ENCODE results near the gene KRTAP12-3. TPM values are rescaled to one million over a fixed set of nuclear protein-coding genes. Genes with fewer than 3 reads are reported as not detected.
"Not testable (repeated sequence)": the region's sequence is repeated elsewhere in the genome, so short reads cannot be mapped to it uniquely, and the experiment has no call there.

KRTAP12-3 gene
- total and polyA plus RNA-seq, 10 donors: not detected

DNA sequence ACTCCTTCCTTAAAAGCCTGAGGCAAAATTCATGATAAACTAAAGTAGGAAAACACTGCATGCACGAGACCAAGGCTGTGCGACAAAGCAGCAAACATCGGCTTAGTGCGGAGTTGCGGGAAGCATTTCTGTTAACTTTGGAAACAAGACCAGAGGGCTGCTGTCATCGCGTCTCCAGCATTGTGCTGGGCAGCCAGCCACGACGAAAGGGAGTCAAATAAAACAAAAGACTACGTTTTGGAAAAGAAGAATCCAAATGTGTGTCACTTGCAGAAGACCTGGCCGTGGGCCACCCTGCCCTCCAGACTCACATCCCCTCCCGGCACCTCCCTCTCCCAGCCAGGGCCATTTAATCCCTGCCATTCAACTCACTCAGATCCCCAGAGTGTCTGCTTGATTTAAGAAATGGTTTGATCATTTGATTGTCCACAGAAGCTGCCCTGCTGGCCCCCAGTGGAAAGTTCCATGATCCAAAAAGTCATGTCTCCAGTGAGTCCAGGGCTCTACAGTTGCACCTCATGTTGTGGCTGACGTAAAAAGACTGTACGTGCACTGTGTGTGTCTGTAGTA is 13.9 kb upstream of the KRTAP12-3 start:
- 63 to 80% (median 75%) methylated on average over 14 of the region's 14 CpGs for WGBS, 5 donors
- H3K27me3 ChIP-seq (replicated peaks in 1 of 7): peaks cover 0 to 44% (median 4%) of the 10 kb centered on the region in 7 donors
- H3K9me3 ChIP-seq: peaks cover 0 to 49% (median 43%) of the 10 kb centered on the region in 8 donors
- H3K4me1 ChIP-seq: no peaks in the 10 kb centered on the region
- intact Hi-C loops (cut with DNase I; ENCODE audit: low total_unique reads): no loop called here
- TF ChIP-seq POLR2A (IDR thresholded peaks at IDR 0.05) (no peak), POLR2AphosphoS5 (IDR thresholded peaks at IDR 0.05) (no peak)
- TF ChIP-seq, protein P1, sequence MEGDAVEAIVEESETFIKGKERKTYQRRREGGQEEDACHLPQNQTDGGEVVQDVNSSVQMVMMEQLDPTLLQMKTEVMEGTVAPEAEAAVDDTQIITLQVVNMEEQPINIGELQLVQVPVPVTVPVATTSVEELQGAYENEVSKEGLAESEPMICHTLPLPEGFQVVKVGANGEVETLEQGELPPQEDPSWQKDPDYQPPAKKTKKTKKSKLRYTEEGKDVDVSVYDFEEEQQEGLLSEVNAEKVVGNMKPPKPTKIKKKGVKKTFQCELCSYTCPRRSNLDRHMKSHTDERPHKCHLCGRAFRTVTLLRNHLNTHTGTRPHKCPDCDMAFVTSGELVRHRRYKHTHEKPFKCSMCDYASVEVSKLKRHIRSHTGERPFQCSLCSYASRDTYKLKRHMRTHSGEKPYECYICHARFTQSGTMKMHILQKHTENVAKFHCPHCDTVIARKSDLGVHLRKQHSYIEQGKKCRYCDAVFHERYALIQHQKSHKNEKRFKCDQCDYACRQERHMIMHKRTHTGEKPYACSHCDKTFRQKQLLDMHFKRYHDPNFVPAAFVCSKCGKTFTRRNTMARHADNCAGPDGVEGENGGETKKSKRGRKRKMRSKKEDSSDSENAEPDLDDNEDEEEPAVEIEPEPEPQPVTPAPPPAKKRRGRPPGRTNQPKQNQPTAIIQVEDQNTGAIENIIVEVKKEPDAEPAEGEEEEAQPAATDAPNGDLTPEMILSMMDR (IDR thresholded peaks at IDR 0.05 in 8 of 11, conservative IDR thresholded peaks at IDR 0.05 in 3 of 11): no peak
- no peak overlapping the region for H3K4me3 ChIP-seq
- DNase-seq: no peak
- H3K27ac ChIP-seq: no peak overlapping the region
- H3K36me3 ChIP-seq: no peaks in the 10 kb centered on the region

DNA sequence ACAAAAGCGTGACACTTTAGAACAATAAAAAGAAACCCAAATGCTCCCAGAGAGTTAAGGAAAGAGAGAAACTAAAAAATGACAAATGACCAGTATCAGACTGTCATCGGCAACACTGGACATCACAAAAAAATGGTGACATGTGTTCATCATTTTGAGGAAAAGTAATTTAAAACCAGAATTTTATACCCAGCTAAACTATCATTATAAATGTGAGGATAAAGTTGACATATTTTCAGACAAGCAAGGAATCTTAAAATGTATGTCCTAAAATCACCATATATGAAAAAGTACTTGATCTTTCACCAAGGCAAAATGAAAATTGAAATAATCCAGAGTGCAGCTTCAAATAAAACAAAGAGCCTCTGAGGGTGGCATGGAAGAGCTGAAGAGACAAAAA is 12.9 kb upstream of the KRTAP12-3 start:
- H3K9me3 ChIP-seq: peaks cover 0 to 49% (median 43%) of the 10 kb centered on the region in 8 donors
- H3K27me3 ChIP-seq (replicated peaks in 1 of 7): peaks cover 0 to 36% (median 2%) of the 10 kb centered on the region in 7 donors
- no peak overlapping the region for H3K27ac ChIP-seq
- WGBS, 5 donors: 47 to 50% (median 48%) methylated on average over 2 of the region's 2 CpGs
- intact Hi-C loops (cut with DNase I; ENCODE audit: low total_unique reads): no loop called here
- no peaks in the 10 kb centered on the region for H3K36me3 ChIP-seq
- no peak overlapping the region for H3K4me3 ChIP-seq
- TF ChIP-seq, protein P1 (IDR thresholded peaks at IDR 0.05 in 8 of 11, conservative IDR thresholded peaks at IDR 0.05 in 3 of 11): no peak
- TF ChIP-seq POLR2A (IDR thresholded peaks at IDR 0.05): no peak
- TF ChIP-seq POLR2AphosphoS5 (IDR thresholded peaks at IDR 0.05): no peak
- DNase-seq: no peak
- H3K4me1 ChIP-seq: no peaks in the 10 kb centered on the region

DNA sequence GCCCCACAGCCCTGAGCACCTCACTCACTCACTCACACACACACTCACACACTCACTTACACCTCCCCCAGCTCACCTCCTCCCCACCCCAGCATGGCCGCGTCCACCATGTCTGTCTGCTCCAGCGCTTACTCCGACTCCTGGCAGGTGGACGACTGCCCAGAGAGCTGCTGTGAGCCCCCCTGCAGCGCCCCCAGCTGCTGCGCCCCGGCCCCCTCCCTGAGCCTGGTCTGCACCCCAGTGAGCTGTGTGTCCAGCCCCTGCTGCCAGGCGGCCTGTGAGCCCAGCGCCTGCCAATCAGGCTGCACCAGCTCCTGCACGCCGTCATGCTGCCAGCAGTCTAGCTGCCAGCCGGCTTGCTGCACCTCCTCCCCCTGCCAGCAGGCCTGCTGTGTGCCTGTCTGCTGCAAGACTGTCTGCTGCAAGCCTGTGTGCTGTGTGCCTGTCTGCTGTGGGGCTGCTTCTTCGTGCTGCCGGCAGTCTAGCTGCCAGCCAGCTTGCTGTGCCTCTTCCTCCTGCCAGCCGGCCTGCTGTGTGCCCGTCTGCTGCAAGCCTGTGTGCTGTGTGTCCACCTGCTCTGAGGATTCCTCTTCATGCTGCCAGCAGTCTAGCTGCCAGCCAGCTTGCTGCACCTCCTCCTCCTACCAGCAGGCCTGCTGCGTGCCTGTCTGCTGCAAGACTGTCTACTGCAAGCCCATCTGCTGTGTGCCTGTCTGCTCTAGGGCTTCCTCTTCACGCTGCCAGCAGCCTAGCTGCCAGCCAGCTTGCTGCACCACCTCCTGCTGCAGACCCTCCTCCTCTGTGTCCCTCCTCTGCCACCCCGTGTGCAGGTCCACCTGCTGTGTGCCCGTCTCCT is 11.1 kb upstream of the KRTAP12-3 start, which contains the start of gene KRTAP10-11:
TSS of gene KRTAP10-11 (plus strand) at position 49 of the 856 bp plus-strand sequence. CDS start at position 94, 45 bp downstream.
- Histone ChIP-seq H3K27me3 (replicated peaks in 1 of 7) (peaks cover 0 to 27% (median 0%) of the 10 kb centered on the region in 7 donors), H3K9me3 (peaks cover 0 to 37% (median 32%) of the 10 kb centered on the region in 8 donors)
- H3K4me1 ChIP-seq; intact Hi-C loops (cut with DNase I; ENCODE audit: low total_unique reads); H3K36me3 ChIP-seq; H3K27ac ChIP-seq; H3K4me3 ChIP-seq; DNase-seq: not testable (repeated sequence)
- 76 to 83% (median 78%) methylated on average over 14 to 21 of the region's 21 CpGs for WGBS, 5 donors

DNA sequence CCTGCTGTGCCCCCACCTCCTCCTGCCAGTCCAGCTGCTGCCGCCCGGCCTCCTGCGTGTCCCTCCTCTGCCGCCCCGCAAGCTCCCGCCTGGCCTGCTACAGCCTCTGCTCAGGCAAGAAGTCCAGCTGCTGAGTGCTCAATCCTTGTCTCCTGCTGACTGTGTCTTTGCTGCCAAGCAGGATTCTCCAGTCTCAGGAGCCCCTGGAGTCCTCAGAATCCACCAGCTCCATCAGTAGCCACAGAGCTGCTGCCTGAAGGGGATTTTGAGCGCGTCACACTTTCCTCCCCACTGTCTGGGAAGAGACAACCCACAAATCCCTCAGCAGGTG is 10.5 kb upstream of the KRTAP12-3 start:
- TF ChIP-seq POLR2A (IDR thresholded peaks at IDR 0.05) (no peak), POLR2AphosphoS5 (IDR thresholded peaks at IDR 0.05) (no peak)
- TF ChIP-seq, protein P1 (IDR thresholded peaks at IDR 0.05 in 8 of 11, conservative IDR thresholded peaks at IDR 0.05 in 3 of 11): no peak
- H3K27me3 ChIP-seq (replicated peaks in 1 of 7): peaks cover 0 to 27% (median 0%) of the 10 kb centered on the region in 7 donors
- no peaks in the 10 kb centered on the region for H3K4me1 ChIP-seq
- H3K36me3 ChIP-seq: no peaks in the 10 kb centered on the region
- intact Hi-C loops (cut with DNase I; ENCODE audit: low total_unique reads): no loop called here
- peaks cover 0 to 34% (median 30%) of the 10 kb centered on the region in 8 donors for H3K9me3 ChIP-seq
- H3K27ac ChIP-seq: no peak overlapping the region
- DNase-seq: no peak
- H3K4me3 ChIP-seq: no peak overlapping the region
- WGBS, 5 donors: 65 to 76% (median 75%) methylated on average over 8 of the region's 8 CpGs
